Glutamatergic neuron (in vitro differentiated cells): ENCODE measurements around the gene REV1. TPM values are rescaled to one million over a fixed set of nuclear protein-coding genes. Genes with fewer than 3 reads are reported as not detected.

ENCODE experiments used
- DNase-seq: peaks from one replicate; pipeline ENCODE4 v3.0.0; 2022
- H3K27ac Mint-ChIP-seq: one replicate; pipeline ENCODE4 v1.8.0; 2020; ENCODE audit warnings: mild to moderate bottlenecking, mixed read lengths, inconsistent platforms; ENCODE audit not compliant: unreplicated experiment
- H3K27me3 Mint-ChIP-seq: one replicate; pipeline ENCODE4 v1.8.0; 2020; ENCODE audit warnings: mild to moderate bottlenecking, moderate library complexity, mixed read lengths, inconsistent platforms; ENCODE audit not compliant: unreplicated experiment
- H3K36me3 Mint-ChIP-seq: one replicate; pipeline ENCODE4 v1.8.0; 2020; ENCODE audit warnings: mild to moderate bottlenecking, mixed read lengths, inconsistent platforms; ENCODE audit not compliant: unreplicated experiment
- H3K4me1 Mint-ChIP-seq: one replicate; pipeline ENCODE4 v1.8.0; 2020; ENCODE audit warnings: mild to moderate bottlenecking, low read depth, mixed read lengths, inconsistent platforms; ENCODE audit not compliant: unreplicated experiment
- H3K4me3 Mint-ChIP-seq: one replicate; pipeline ENCODE4 v1.8.0; 2020; ENCODE audit warnings: mild to moderate bottlenecking, mixed read lengths, inconsistent platforms; ENCODE audit not compliant: unreplicated experiment
- H3K9me3 Mint-ChIP-seq: one replicate; pipeline ENCODE4 v1.8.0; 2020; ENCODE audit warnings: mild to moderate bottlenecking, moderate library complexity, mixed read lengths, inconsistent platforms; ENCODE audit not compliant: unreplicated experiment
- CTCF ChIP-seq: fragments of 200-600 bp; sonication (generic); IDR thresholded peaks from one replicate; pipeline ENCODE4 v1.5.0; 2021; ENCODE audit not compliant: partially characterized antibody, unreplicated experiment
- total RNA-seq: library from RNA; stranded (reverse); fragmentation: NEBNext Ultra II Directional; extraction: Animal tissue kit (Norgen Biotek cat#: 25700); gene quantifications from one replicate; pipeline ENCODE4 v1.2.1, GENCODE V29; 2021; ENCODE audit not compliant: unreplicated experiment

The REV1 gene
- total RNA-seq, 1 donor from 2014 or later: 39.2 TPM

- Mint-ChIP-seq H3K4me1 (no peaks in the 10 kb centered on the region), H3K27me3 (no peaks in the 10 kb centered on the region), H3K27ac (no peak overlapping the region), H3K9me3 (peaks cover 2% of the 10 kb centered on the region), H3K36me3 (no peaks in the 10 kb centered on the region), H3K4me3 (no peak overlapping the region)
- TF ChIP-seq CTCF: no peak
- no peak for DNase-seq
Observed at GRCh38 chr2:99520195-99520594, 30.4 kb upstream of the REV1 start.

- Mint-ChIP-seq H3K27ac (no peak overlapping the region), H3K36me3 (no peaks in the 10 kb centered on the region), H3K27me3 (no peaks in the 10 kb centered on the region), H3K4me3 (no peak overlapping the region), H3K9me3 (peaks cover 2% of the 10 kb centered on the region), H3K4me1 (peaks cover 4% of the 10 kb centered on the region)
- no peak for DNase-seq
- TF ChIP-seq CTCF: no peak
Observed at GRCh38 chr2:99514357-99514756, 24.5 kb upstream of the REV1 start.

GRCh38 chr2:99512181-99512591, 22.4 kb upstream of the REV1 start:
- Mint-ChIP-seq H3K27me3 (no peaks in the 10 kb centered on the region), H3K4me1 (peaks cover 4% of the 10 kb centered on the region), H3K27ac (no peak overlapping the region), H3K36me3 (no peaks in the 10 kb centered on the region), H3K4me3 (no peak overlapping the region), H3K9me3 (no peaks in the 10 kb centered on the region)
- no peak for DNase-seq
- TF ChIP-seq CTCF: no peak

DNA sequence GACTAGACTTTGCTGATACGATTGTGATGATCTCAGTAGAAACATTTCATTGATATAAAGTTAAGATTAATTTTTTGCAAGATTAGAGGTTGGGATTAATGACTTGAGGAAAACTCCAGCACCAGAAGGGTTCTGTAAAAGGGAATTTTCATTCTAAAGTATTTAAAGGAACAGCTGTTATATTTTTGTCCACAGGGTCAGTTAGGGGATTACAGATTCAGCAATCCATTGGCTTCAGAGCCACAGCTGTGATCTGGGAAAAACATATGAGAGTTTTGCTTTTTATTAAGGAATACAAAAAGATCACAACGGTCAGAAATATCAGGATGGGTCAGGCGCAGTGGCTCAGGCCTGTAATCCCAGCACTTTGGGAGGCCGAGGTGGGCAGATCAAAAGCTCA, 19.6 kb upstream of the REV1 start:
- no peaks in the 10 kb centered on the region for H3K9me3 Mint-ChIP-seq
- H3K36me3 Mint-ChIP-seq: no peaks in the 10 kb centered on the region
- peaks cover 17% of the 10 kb centered on the region for H3K4me1 Mint-ChIP-seq
- no peak overlapping the region for H3K27ac Mint-ChIP-seq
- no peaks in the 10 kb centered on the region for H3K27me3 Mint-ChIP-seq
- no peak overlapping the region for H3K4me3 Mint-ChIP-seq
- no peak for TF ChIP-seq CTCF
- DNase-seq: no peak

GRCh38 chr2:99507937-99508818, 18.4 kb upstream of the REV1 start:
- Mint-ChIP-seq H3K4me1 (peaks cover 15% of the 10 kb centered on the region), H3K9me3 (no peaks in the 10 kb centered on the region), H3K27me3 (no peaks in the 10 kb centered on the region), H3K36me3 (no peaks in the 10 kb centered on the region), H3K27ac (no peak overlapping the region), H3K4me3 (no peak overlapping the region)
- TF ChIP-seq CTCF: no peak
- no peak for DNase-seq
